Activated T-cell treated with anti-CD3 and anti-CD28 coated beads, Interleukin-2, amount 50 U/mL, for 72 hours (primary cell): Measurements from ENCODE around the gene AP4E1. TPM values are rescaled to one million over a fixed set of nuclear protein-coding genes. Genes with fewer than 3 reads are reported as not detected.
"Not testable (repeated sequence)": the region's sequence is repeated elsewhere in the genome, so short reads cannot be mapped to it uniquely, and the experiment has no call there.

ENCODE experiments used
- ATAC-seq, 2 donors: fragments of 150-1000 bp; cut with Tn5 transposase; replicated peaks in 1 of 2; 2 replicates each; pipeline ENCODE4 v1.10.0; 2021; ENCODE audit warnings: moderate library complexity in 2 of 2, mild to moderate bottlenecking in 1 of 2
- DNase-seq, 2 donors: peaks; one replicate each; pipeline ENCODE4 v3.0.0; 2021 to 2022; ENCODE audit warnings: mixed read lengths in 1 of 2
- H3K27ac Mint-ChIP-seq: one replicate; pipeline ENCODE4 v1.8.0; 2022; ENCODE audit warnings: mild to moderate bottlenecking, moderate library complexity, mixed read lengths
- H3K27me3 Mint-ChIP-seq: one replicate; pipeline ENCODE4 v1.8.0; 2022; ENCODE audit warnings: low read depth, mixed read lengths
- H3K36me3 Mint-ChIP-seq, 2 donors: one replicate each; pipeline ENCODE4 v1.8.0; 2022; ENCODE audit warnings: mixed read lengths in 2 of 2, mild to moderate bottlenecking in 1 of 2; ENCODE audit not compliant: insufficient read depth in 2 of 2
- H3K4me1 Mint-ChIP-seq: one replicate; pipeline ENCODE4 v1.8.0; 2022; ENCODE audit warnings: low read depth, mixed read lengths
- H3K4me3 Mint-ChIP-seq, 2 donors: one replicate each; pipeline ENCODE4 v1.8.0; 2022; ENCODE audit warnings: mild to moderate bottlenecking in 2 of 2, mixed read lengths in 2 of 2, moderate library complexity in 2 of 2
- H3K9me3 Mint-ChIP-seq, 2 donors: one replicate each; pipeline ENCODE4 v1.8.0; 2022; ENCODE audit warnings: mixed read lengths in 2 of 2
- total RNA-seq, 2 donors: library from RNA; stranded (reverse); gene quantifications; one replicate each; pipeline ENCODE4 v1.2.3, GENCODE V29; 2022

Gene AP4E1
- total RNA-seq, 2 donors from 2014 or later, result 13.3 to 17.1 TPM

DNA sequence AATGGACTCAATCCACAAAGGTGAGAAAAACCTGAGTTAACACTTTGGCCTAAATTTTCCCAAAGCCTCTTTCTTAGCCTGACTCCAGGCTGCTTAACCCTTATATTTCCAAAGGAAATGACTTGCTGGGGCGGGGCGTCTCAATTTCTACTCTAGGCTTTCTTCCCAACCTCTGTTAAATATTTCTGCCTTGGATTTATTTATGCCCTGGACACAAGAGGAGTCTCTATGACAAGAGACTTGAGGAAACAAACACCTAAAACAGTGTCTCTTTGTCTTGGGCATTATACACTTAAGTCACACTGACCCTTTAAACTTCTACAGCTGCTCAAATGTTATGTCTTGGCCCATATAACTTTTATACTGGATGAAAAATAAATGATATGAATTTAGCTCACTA lies 28.3 kb upstream of the AP4E1 start:
- Mint-ChIP-seq H3K9me3 (no peaks in the 10 kb centered on the region), H3K27me3 (no peaks in the 10 kb centered on the region), H3K4me3 (peak overlapping the region; percentile 70 to 92), H3K27ac (peak overlapping the region; percentile 100), H3K36me3 (peaks cover 0 to 2% of the 10 kb centered on the region in 2 donors), H3K4me1 (peaks cover 83% of the 10 kb centered on the region)
- DNase-seq (no peak), ATAC-seq (peak in 1 of 2 donors; percentile 2)

DNA sequence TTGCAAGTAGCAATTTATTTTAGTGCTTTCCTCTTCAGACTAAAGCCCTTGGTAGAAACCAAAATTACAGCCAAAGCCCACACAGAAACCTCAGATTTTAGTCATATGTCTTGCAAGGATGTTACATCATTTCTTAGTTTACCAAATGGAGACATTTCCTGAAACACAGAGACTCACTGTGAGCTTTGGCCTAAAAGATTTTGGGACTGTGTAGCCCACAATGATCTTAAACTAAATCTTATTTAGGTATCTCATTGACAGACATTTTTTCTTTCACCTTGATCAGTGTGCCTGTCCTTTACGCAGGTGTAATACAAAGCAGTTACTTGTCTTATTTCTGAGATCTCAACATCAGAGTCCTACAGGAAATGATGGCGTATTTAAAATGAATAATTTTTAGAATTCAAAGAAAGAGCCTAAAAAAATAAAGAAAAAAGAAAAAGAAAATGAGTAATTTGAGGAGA lies 27.8 kb upstream of the AP4E1 start:
- Mint-ChIP-seq H3K27me3 (no peaks in the 10 kb centered on the region), H3K27ac (peak overlapping the region; percentile 100)
- peak; percentile 39 to 48 for DNase-seq

DNA sequence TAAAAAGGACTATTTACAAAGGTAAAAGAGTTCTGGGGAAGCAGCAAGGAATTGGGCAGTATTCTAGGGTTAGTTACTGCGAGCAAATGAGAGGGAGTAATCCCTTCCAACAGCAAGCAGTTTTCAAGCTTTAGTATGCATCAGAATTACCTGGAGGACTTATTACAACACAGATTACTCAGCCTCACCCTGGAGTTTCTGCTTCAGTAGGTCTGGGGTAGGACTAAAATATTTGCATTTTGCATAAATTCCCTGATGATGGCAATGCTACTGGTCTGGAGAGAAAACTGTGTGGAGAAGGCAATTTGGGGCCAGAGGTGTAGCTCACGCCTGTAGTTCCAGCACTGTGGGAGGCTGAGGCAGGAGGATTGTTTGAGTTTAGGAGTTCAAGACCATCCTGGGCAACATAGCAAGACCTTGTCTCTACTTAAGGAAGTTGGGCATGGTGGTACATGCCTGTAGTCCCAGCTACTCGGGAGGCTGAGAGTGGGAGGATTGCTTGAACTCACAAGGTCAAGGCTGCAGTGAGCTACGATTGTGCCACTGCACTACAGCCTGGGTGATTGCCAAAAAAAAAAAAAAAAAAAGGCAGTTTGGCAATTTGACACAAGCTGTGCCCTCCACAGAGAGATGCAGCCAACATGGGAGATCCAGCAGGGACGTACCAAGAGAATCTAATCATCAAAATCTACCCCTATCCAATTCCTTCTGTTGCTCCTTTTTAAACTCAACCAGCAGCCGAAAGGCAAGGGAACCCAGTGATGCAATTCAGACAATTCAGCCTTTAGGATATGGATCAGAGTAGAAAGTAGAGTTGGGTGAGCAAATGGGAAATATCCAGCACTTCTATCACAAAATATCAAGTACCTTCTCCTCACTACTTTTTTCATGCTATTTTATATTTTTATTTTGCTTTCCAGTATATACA lies 27.1 kb upstream of the AP4E1 start:
- peak overlapping the region; percentile 100 for H3K27ac Mint-ChIP-seq
- peaks cover 0 to 2% of the 10 kb centered on the region in 2 donors for H3K36me3 Mint-ChIP-seq
- H3K4me1 Mint-ChIP-seq, result peaks cover 94% of the 10 kb centered on the region
- ATAC-seq (peak; percentile 23 to 40), DNase-seq (peak in 1 of 2 donors; percentile 14)
- H3K4me3 Mint-ChIP-seq, result peak overlapping the region; percentile 70 to 92
- H3K27me3 Mint-ChIP-seq, result no peaks in the 10 kb centered on the region
- H3K9me3 Mint-ChIP-seq, result no peaks in the 10 kb centered on the region

More for the DNA sequence above, 27.8 kb upstream of the AP4E1 start:
- ATAC-seq, result peak; percentile 54 to 60
- Mint-ChIP-seq H3K36me3 (peaks cover 0 to 2% of the 10 kb centered on the region in 2 donors), H3K9me3 (no peaks in the 10 kb centered on the region), H3K4me3 (peak overlapping the region; percentile 70 to 92), H3K4me1 (peaks cover 88% of the 10 kb centered on the region)

DNA sequence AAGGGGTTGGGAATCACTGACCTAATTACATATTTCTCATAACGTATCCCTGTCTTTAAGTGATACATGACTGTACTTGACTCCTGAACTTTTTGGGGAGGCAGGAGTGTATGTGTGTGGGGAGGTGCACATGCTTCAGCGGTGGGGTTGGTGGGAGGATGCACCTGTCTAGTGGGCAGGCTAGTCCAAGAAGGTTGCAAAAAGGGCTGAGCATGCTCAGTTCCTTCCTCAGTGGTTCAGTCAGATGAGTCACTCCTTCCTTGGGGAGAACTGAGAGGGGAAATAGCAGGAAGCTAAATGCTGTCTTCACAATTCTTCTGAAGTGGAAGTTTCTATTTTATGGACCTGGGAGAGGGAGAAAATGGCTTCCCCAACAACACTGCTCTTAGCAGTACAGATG lies 24.6 kb upstream of the AP4E1 start:
- Mint-ChIP-seq H3K27ac (peak overlapping the region; percentile 19), H3K4me3 (peak overlapping the region; percentile 17 to 81), H3K9me3 (no peaks in the 10 kb centered on the region), H3K36me3 (peaks cover 0 to 2% of the 10 kb centered on the region in 2 donors), H3K4me1 (peaks cover 82% of the 10 kb centered on the region), H3K27me3 (no peaks in the 10 kb centered on the region)
- ATAC-seq, result no peak
- DNase-seq, result peak in 1 of 2 donors; percentile 21

DNA sequence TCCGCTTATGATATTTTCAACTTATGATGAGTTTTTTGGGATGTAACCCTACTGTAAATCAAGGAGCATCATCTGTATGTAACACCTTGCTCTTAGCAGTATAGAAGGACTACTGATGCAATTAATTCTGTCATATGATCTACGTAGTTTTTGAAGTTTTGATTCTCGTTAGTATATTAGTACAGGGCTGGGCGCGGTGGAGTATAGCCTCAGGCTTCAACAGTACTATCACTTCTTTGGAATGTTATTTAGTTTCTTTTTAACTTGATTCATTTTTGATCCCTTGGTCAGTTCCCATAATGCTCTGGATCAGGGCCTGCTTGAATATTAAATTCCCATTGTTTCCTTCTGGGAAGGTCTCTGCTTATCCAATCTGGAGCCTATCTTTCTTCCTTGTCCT lies 23.9 kb upstream of the AP4E1 start:
- ATAC-seq (no peak), DNase-seq (no peak)
- Mint-ChIP-seq H3K36me3 (no peaks in the 10 kb centered on the region), H3K27me3 (no peaks in the 10 kb centered on the region), H3K27ac (peak overlapping the region; percentile 93), H3K4me1 (peaks cover 77% of the 10 kb centered on the region), H3K9me3 (no peaks in the 10 kb centered on the region), H3K4me3 (peak overlapping the region; percentile 81 to 83)

DNA sequence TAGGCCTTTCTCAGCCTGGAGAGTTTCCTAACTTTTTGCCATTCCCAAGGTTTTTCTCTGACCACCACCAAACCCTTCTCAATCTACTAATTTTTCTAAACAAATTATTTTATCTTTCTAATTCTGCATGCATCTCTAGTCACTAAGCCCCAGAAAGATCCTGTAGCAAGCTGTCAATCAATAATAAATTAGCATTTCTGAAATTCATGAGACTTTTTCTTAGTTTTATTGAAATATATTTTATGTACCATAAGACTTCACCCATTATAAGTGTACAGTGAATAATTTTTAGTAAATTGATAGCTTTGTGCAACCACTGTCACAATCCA lies 22.4 kb upstream of the AP4E1 start:
- ATAC-seq, result no peak
- Mint-ChIP-seq H3K27me3 (no peaks in the 10 kb centered on the region), H3K9me3 (peaks cover 2% of the 10 kb centered on the region in 2 donors), H3K4me3 (peak overlapping the region; percentile 81 to 83), H3K27ac (peak overlapping the region; percentile 93), H3K4me1 (peaks cover 61% of the 10 kb centered on the region), H3K36me3 (peaks cover 0 to 12% of the 10 kb centered on the region in 2 donors)
- DNase-seq, result no peak

DNA sequence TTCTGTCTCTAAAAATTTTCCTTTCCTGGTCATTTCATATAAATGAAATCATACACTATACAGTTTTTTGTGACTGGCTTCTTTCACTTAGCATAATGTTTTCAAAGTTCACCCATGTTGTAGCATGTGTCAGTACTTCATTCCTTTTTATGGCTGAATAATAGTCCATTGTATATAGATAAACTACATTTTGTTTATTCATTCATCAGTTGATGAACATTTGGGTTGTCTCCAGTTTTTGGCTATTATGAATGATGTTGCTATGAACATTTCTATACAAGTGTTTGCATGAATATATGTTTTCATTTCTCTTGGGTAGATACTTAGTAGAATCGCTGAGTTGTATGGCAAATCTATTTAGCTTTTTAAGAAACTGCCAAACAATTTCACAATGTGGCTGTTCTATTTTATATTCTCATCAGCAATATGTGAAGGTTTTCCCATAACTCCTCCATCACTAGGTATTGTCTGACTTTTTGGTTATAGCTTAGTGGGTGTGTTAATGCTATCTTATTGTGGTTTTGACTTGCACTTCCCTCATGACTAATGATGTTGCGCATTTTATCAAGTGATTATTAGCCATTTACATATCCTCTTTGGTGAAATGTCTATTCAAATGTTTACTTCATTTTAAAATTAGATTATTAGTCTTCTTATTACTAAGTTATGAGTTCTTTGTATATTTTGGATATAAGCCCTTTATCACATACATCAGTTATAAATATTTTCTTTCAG lies 21.7 kb upstream of the AP4E1 start:
- peaks cover 2% of the 10 kb centered on the region in 2 donors for H3K9me3 Mint-ChIP-seq

DNA sequence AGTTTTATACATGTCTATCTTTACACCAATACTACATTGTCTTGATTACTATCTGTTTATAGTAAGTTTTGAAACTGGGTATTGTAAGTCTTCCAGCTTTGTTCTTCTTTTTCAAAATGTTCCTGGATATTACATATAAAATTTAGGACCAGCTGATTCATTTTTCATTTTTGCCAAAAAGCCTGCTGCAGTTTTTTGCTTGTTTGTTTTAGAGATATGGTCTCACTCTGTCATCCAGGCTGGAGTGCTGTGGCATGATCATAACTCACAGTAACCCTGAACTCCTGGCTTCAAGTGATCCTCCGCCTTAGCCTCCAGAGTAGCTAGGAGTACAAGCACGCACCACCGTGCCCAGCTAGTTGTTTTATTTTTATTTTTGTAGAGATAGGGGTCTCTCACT lies 20.4 kb upstream of the AP4E1 start:
- Mint-ChIP-seq H3K4me3 (no peak overlapping the region), H3K27ac (no peak overlapping the region), H3K4me1 (peaks cover 46% of the 10 kb centered on the region), H3K36me3 (peaks cover 4 to 14% of the 10 kb centered on the region in 2 donors), H3K27me3 (no peaks in the 10 kb centered on the region), H3K9me3 (peaks cover 3 to 4% of the 10 kb centered on the region in 2 donors)
- ATAC-seq (no peak), DNase-seq (no peak)

More for the DNA sequence above, 21.7 kb upstream of the AP4E1 start:
- Mint-ChIP-seq H3K36me3 (peaks cover 2 to 14% of the 10 kb centered on the region in 2 donors), H3K27ac (no peak overlapping the region), H3K4me3 (peak overlapping the region in 1 of 2 donors; percentile 22), H3K27me3 (no peaks in the 10 kb centered on the region), H3K4me1 (peaks cover 54% of the 10 kb centered on the region)
- DNase-seq (no peak), ATAC-seq (no peak)

DNA sequence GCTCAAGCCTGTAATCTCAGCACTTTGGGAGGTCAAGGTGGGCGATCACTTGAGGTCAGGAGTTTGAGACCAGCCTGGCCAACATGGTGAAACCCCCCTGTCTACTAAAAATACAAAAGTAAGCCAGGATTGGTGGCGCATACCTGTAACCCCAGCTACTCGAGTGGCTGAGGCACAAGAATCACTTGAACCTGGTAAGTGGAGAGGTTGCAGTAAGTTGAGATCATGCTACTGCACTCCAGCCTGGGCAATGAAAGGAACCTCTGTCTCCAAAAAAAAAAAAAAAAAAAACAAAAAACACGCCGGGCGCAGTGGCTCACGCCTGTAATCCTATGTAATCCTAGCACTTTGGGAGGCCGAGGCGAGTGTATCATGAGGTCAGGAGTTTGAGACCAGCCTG lies 18.9 kb upstream of the AP4E1 start:
- DNase-seq, result no peak
- ATAC-seq, result no peak
- Mint-ChIP-seq H3K4me3 (no peak overlapping the region), H3K36me3 (peaks cover 7 to 22% of the 10 kb centered on the region in 2 donors), H3K27ac (no peak overlapping the region), H3K9me3 (peaks cover 7 to 12% of the 10 kb centered on the region in 2 donors), H3K4me1 (peaks cover 32% of the 10 kb centered on the region), H3K27me3 (no peaks in the 10 kb centered on the region)

DNA sequence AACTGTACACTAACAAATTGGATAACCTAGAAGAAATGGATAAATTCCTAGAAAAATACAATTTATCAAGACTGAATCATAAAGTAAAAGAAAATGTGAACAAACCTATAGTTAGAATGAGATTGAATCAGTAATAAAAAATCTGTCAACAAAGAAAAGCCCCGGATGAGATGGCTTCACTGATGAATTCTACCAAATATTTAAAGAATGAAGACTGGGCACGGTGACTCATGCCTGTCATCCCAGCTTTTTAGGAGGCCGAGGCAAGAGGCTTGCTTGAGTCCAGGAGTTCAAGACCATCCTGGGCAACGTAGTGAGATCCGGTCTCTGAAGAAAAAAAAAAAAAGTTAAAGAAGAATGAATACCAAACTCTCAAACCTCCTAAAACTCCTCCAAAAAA lies 17.7 kb upstream of the AP4E1 start:
- Mint-ChIP-seq H3K4me1 (peaks cover 21% of the 10 kb centered on the region), H3K36me3 (peaks cover 7 to 22% of the 10 kb centered on the region in 2 donors), H3K9me3 (peaks cover 7 to 12% of the 10 kb centered on the region in 2 donors), H3K27me3 (no peaks in the 10 kb centered on the region), H3K27ac (no peak overlapping the region), H3K4me3 (no peak overlapping the region)
- DNase-seq (no peak), ATAC-seq (no peak)

DNA sequence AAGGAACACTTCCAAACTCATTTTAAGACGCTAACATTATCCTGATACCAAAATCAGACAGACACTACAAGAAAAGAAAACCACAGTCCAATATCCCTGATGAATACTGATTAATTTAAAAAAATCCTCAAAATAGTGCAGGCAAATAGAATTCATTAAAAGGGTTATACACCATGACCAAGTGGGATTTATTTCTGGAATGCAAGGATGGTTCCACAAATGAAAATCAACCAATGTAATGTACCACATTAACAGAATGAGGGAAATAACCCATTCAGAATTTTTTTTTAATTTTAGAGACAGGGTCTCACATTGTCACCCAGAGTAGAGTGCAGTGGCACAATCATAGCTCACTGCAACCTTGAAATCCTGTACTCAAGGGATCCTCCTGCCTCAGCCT lies 17.3 kb upstream of the AP4E1 start:
- Mint-ChIP-seq H3K27ac (no peak overlapping the region), H3K4me1 (peaks cover 17% of the 10 kb centered on the region), H3K27me3 (no peaks in the 10 kb centered on the region), H3K9me3 (peaks cover 7 to 12% of the 10 kb centered on the region in 2 donors), H3K36me3 (peaks cover 7 to 22% of the 10 kb centered on the region in 2 donors), H3K4me3 (no peak overlapping the region)
- DNase-seq (no peak), ATAC-seq (no peak)

DNA sequence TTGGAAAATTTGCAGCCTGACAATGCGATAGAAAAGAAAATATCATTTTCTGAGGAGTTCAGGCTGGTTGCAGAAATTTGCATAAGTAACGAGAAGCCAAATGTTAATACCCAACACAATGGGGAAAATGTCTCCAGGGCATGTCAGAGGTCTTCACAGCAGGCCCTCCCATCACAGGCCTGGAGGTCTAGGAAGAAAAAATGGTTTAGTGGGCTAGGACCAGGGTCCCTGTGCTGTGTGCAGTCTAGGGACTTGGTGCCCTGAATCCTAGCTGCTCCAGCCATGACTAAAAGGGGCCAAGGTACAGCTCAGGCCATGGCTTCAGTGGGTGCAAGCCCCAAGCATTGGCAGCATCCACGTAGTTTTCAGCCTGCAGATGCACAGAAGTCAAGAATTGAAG lies 14.5 kb upstream of the AP4E1 start:
- ATAC-seq (no peak), DNase-seq (no peak)
- peaks cover 12% of the 10 kb centered on the region for H3K4me1 Mint-ChIP-seq
- H3K36me3 Mint-ChIP-seq, result peaks cover 7 to 22% of the 10 kb centered on the region in 2 donors
- peaks cover 7 to 12% of the 10 kb centered on the region in 2 donors for H3K9me3 Mint-ChIP-seq
- no peak overlapping the region for H3K4me3 Mint-ChIP-seq
- no peak overlapping the region for H3K27ac Mint-ChIP-seq
- H3K27me3 Mint-ChIP-seq, result no peaks in the 10 kb centered on the region

DNA sequence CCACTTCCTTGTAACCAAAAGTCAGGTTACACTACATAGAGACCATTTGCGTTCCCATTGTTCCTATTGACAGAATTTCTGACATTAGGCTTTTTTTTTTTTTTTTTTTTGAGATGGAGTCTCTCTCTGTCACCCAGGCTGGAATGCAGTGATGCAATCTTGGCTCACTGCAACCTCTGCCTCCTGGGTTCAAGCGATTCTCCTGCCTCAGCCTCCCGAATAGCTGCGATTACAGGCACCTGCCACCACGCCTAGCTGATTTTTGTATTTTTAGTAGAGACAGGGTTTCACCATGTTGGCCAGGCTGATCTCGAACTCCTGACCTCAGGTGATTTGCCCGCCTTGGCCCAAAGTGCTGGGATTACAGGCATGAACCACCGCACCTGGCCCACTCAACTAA lies 7.1 kb upstream of the AP4E1 start:
- ATAC-seq, DNase-seq, H3K27me3 Mint-ChIP-seq, H3K9me3 Mint-ChIP-seq, H3K4me3 Mint-ChIP-seq, H3K27ac Mint-ChIP-seq, H3K36me3 Mint-ChIP-seq: not testable (repeated sequence)
- peaks cover 25% of the 10 kb centered on the region for H3K4me1 Mint-ChIP-seq
